GM12872 (cell line): Measurements from ENCODE around the gene CHODL.

Experiments
- TF ChIP-seq, protein P1 (sequence below): IDR thresholded peaks from 3 replicates; pipeline ENCODE4 v1.5.1; 2011; ENCODE audit warnings: low read depth, mild to moderate bottlenecking, low read length, moderate library complexity; ENCODE audit not compliant: insufficient read depth

CHODL gene

GRCh38 chr21:18289876-18290275 lies 45.2 kb downstream of the CHODL start:
- TF ChIP-seq, protein P1, sequence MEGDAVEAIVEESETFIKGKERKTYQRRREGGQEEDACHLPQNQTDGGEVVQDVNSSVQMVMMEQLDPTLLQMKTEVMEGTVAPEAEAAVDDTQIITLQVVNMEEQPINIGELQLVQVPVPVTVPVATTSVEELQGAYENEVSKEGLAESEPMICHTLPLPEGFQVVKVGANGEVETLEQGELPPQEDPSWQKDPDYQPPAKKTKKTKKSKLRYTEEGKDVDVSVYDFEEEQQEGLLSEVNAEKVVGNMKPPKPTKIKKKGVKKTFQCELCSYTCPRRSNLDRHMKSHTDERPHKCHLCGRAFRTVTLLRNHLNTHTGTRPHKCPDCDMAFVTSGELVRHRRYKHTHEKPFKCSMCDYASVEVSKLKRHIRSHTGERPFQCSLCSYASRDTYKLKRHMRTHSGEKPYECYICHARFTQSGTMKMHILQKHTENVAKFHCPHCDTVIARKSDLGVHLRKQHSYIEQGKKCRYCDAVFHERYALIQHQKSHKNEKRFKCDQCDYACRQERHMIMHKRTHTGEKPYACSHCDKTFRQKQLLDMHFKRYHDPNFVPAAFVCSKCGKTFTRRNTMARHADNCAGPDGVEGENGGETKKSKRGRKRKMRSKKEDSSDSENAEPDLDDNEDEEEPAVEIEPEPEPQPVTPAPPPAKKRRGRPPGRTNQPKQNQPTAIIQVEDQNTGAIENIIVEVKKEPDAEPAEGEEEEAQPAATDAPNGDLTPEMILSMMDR: no peak

DNA sequence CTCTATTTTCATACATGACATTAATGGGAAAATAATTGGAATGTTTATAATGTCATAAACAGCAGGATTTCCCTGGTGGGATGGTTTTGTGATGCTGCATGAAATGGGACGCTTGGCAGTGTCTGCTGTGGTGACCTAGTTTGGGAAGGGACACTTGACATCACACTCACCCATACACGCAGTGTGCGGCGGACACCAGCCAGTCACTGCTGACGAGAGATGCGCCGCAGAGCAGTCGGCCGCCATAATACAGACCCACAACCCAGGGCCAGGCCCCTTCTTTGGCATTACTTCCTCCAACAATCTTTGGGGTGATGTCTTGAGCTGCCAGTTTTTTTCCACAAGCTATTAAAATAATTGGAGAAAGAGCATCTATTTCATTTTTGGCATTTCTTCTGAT lies 49.5 kb downstream of the CHODL start:
- TF ChIP-seq, protein P1: no peak

DNA sequence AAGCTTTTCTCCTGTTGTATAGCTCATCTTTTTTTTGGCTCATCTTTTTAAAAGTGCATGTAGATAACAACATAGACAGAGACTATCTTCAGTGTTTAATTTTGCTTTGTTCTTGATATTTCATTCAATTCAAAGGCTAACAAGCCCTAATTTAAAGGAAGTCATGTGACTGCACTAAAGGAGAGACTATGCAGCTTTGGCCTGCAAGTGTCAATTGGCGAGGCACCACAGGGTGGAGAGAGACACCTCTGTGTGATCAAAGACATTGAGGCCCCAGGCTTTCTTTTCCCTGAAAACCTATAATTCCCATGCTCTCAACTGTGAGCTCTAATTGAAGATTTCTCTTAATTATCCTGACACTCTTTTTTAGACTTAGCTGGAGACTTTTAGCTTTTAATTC lies 53.6 kb downstream of the CHODL start:
- TF ChIP-seq, protein P1: no peak
